OCI-LY1 (cell line): ENCODE results near the gene RARRES1.

ENCODE experiments used
- CTCF ChIP-seq: fragments of 200-600 bp; sonication (generic), shearing (Covaris generic); IDR thresholded peaks from 2 replicates; pipeline ENCODE4 v1.5.1; 2017; ENCODE audit warnings: mild to moderate bottlenecking, antibody characterized with exemption, low read length, moderate library complexity, mixed read lengths
- EZH2 ChIP-seq: fragments of 200-600 bp; sonication (generic), shearing (Covaris generic); IDR thresholded peaks from 2 replicates; pipeline ENCODE4 v1.8.0; 2017; ENCODE audit warnings: borderline replicate concordance, mixed run types, mild to moderate bottlenecking, antibody characterized with exemption, low read length, moderate library complexity, mixed read lengths

- TF ChIP-seq CTCF (no peak), EZH2 (no peak)
Measured at GRCh38 chr3:158781849-158782248, 49.6 kb upstream of the RARRES1 start.
